ENCODE results near the gene ADGRB3.

- TF ChIP-seq CTCF (IDR thresholded peaks at IDR 0.05) = no peak
- TF ChIP-seq POLR2AphosphoS5 (IDR thresholded peaks at IDR 0.05) = no peak
- no peak for TF ChIP-seq POLR2A (IDR thresholded peaks at IDR 0.05)
- TF ChIP-seq EP300 (IDR thresholded peaks at IDR 0.05) = no peak
These were observed 74.8 kb downstream of the ADGRB3 start for GRCh38 chr6:68709882-68710281.

Data from sigmoid colon (tissue), 4 donors.